ENCODE results near the gene GCN1. TPM values are rescaled to one million over a fixed set of nuclear protein-coding genes. Genes with fewer than 3 reads are reported as not detected.

Gene GCN1
- total RNA-seq, 6 donors from 2014 or later = 48.1 to 140 (median 69.6) TPM

- DNase-seq (peak; percentile 71 to 89), ATAC-seq (ENCODE audit: low FRiP score in 2 of 2) (peak; percentile 76 to 83)
- Histone ChIP-seq H3K27ac (peak overlapping the region; percentile 91 to 93 (median 92)), H3K4me3 (peak overlapping the region in 2 of 4 donors; percentile 14 to 20), H3K4me1 (peaks cover 93 to 97% (median 95%) of the 10 kb centered on the region in 4 donors), H3K36me3 (peaks cover 0 to 20% (median 7%) of the 10 kb centered on the region in 4 donors), H3K9me3 (no peaks in the 10 kb centered on the region), H3K27me3 (no peaks in the 10 kb centered on the region)
- WGBS, 2 donors = 15% methylated on average over 20 of the region's 23 CpGs; no CpG with 5 or more reads in 1 of the 2 donors
- TF ChIP-seq POLR2A (IDR thresholded peaks at IDR 0.05) (no peak), EP300 (IDR thresholded peaks at IDR 0.05) (no peak), POLR2AphosphoS5 (IDR thresholded peaks at IDR 0.05) (peak; percentile 29 to 56), CTCF (IDR thresholded peaks at IDR 0.05) (peak; percentile 92 to 97 (median 95))
Observed at GRCh38 chr12:120228291-120229070, 34.0 kb upstream of the GCN1 start.

- Histone ChIP-seq H3K27me3 (no peaks in the 10 kb centered on the region), H3K4me3 (peak overlapping the region in 1 of 4 donors; percentile 20), H3K4me1 (peaks cover 88 to 96% (median 90%) of the 10 kb centered on the region in 4 donors), H3K9me3 (no peaks in the 10 kb centered on the region), H3K27ac (peak overlapping the region; percentile 91 to 93 (median 92)), H3K36me3 (peaks cover under 1 to 25% (median 12%) of the 10 kb centered on the region in 4 donors)
- no peak for DNase-seq
- TF ChIP-seq POLR2AphosphoS5 (IDR thresholded peaks at IDR 0.05) (no peak), POLR2A (IDR thresholded peaks at IDR 0.05) (no peak), EP300 (IDR thresholded peaks at IDR 0.05) (no peak), CTCF (IDR thresholded peaks at IDR 0.05) (no peak)
- WGBS, 2 donors = 37 to 47% methylated on average over 2 to 3 of the region's 3 CpGs
- ATAC-seq (ENCODE audit: low FRiP score in 2 of 2) = no peak
Observed at GRCh38 chr12:120228041-120228290, 33.5 kb upstream of the GCN1 start.

- TF ChIP-seq POLR2AphosphoS5 (IDR thresholded peaks at IDR 0.05) = no peak
- no peak for TF ChIP-seq EP300 (IDR thresholded peaks at IDR 0.05)
- no peak for TF ChIP-seq POLR2A (IDR thresholded peaks at IDR 0.05)
- no peak for TF ChIP-seq CTCF (IDR thresholded peaks at IDR 0.05)
- WGBS, 2 donors = 67 to 78% methylated on average over 6 to 8 of the region's 8 CpGs
- ATAC-seq (ENCODE audit: low FRiP score in 2 of 2) (no peak), DNase-seq (no peak)
- Histone ChIP-seq H3K4me1 (peaks cover 83 to 91% (median 85%) of the 10 kb centered on the region in 4 donors), H3K4me3 (no peak overlapping the region), H3K9me3 (no peaks in the 10 kb centered on the region), H3K27ac (peak overlapping the region; percentile 91 to 93 (median 92)), H3K36me3 (peaks cover 5 to 31% (median 17%) of the 10 kb centered on the region in 4 donors), H3K27me3 (no peaks in the 10 kb centered on the region)
Observed at GRCh38 chr12:120227233-120228040, 32.9 kb upstream of the GCN1 start.

DNA sequence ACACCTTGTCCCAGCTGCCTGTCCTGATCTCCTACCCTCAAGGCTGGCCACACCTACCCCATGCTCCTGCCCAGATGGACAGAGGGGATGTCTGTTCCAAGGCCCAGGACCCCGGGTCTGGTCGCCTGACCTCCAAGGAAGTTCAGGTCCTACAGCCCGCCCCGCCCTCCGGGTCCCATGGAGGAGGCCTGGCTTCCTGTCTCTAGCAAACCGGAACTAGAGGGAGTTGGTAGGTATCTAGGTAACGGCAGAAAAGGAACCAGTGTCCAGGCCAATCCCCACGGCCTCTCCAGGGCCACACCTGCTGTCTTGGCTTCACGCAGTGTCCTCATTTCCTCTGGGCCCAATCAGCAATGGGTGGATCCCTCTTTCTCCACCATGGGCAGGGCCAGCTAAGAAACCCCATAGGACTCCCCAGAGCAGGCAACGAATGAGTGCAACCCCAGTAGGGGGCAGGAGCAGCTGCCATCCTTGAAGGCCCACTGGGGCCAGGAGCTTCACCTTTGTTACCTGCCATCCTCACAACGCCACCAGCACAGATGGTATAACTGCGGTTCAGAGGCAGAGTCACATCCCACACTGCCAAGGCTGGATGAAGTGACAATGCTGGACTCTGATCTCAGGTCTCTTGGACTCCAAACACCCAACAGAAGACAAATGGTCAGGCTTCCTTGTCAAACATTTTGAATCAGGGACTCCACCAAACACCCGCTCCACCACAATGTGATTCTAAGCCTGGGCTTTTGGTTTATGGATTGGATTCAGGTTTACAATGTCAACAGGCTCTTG is 31.5 kb upstream of the GCN1 start:
- Histone ChIP-seq H3K27ac (peak overlapping the region; percentile 84 to 93 (median 86)), H3K36me3 (peaks cover 18 to 45% (median 31%) of the 10 kb centered on the region in 4 donors), H3K27me3 (no peaks in the 10 kb centered on the region), H3K4me3 (peak overlapping the region in 3 of 4 donors; percentile 35 to 49 (median 43)), H3K9me3 (no peaks in the 10 kb centered on the region), H3K4me1 (peaks cover 69 to 78% (median 71%) of the 10 kb centered on the region in 4 donors)
- TF ChIP-seq POLR2A (IDR thresholded peaks at IDR 0.05) (peak in 2 of 4 donors; percentile 24 to 47), CTCF (IDR thresholded peaks at IDR 0.05) (peak in 2 of 6 experiments; percentile 18 to 34), EP300 (IDR thresholded peaks at IDR 0.05) (no peak), POLR2AphosphoS5 (IDR thresholded peaks at IDR 0.05) (peak in 1 of 2 donors; percentile 38)
- 47 to 49% methylated on average over 3 to 13 of the region's 13 CpGs for WGBS, 2 donors
- ATAC-seq (ENCODE audit: low FRiP score in 2 of 2) (peak; percentile 22 to 81), DNase-seq (peak; percentile 84 to 93)

Data from upper lobe of left lung (tissue), 6 donors.